Neural crest cell (in vitro differentiated cells): ENCODE results near the gene ADARB1. TPM values are rescaled to one million over a fixed set of nuclear protein-coding genes. Genes with fewer than 3 reads are reported as not detected.

Source experiments
- DNase-seq: peaks from one replicate; pipeline ENCODE4 v3.0.0; 2021; ENCODE audit warnings: low read depth, mixed read lengths, low spot score
- H3K27ac Mint-ChIP-seq: one replicate; pipeline ENCODE4 v1.8.0; 2021; ENCODE audit warnings: mild to moderate bottlenecking, mixed read lengths; ENCODE audit not compliant: unreplicated experiment
- H3K27me3 Mint-ChIP-seq: 2 replicates; pipeline ENCODE4 v1.8.0; 2021; ENCODE audit warnings: low read depth, mild to moderate bottlenecking, mixed read lengths
- H3K36me3 Mint-ChIP-seq: 2 replicates; pipeline ENCODE4 v1.8.0; 2021; ENCODE audit warnings: low read depth, mild to moderate bottlenecking, mixed read lengths
- H3K4me1 Mint-ChIP-seq: 2 replicates; pipeline ENCODE4 v1.8.0; 2021; ENCODE audit warnings: mixed read lengths
- H3K4me3 Mint-ChIP-seq: one replicate; pipeline ENCODE4 v1.8.0; 2021; ENCODE audit warnings: mild to moderate bottlenecking, mixed read lengths
- H3K9me3 Mint-ChIP-seq: 2 replicates; pipeline ENCODE4 v1.8.0; 2021; ENCODE audit warnings: mixed read lengths
- CTCF ChIP-seq: fragments of 200-600 bp; sonication (generic); conservative IDR thresholded peaks from 2 replicates; pipeline ENCODE4 v1.5.0; 2021; ENCODE audit warnings: antibody characterized with exemption, mild to moderate bottlenecking
- total RNA-seq: library from RNA; stranded (reverse); gene quantifications from 2 replicates; pipeline ENCODE4 v1.2.1, GENCODE V29; 2021

The ADARB1 gene
- total RNA-seq, 1 donor from 2014 or later = 21.0 TPM

GRCh38 chr21:45223236-45224185, 149.1 kb downstream of the ADARB1 start:
- DNase-seq = no peak

GRCh38 chr21:45224189-45224938, 150.0 kb downstream of the ADARB1 start:
- H3K9me3 Mint-ChIP-seq = no peaks in the 10 kb centered on the region
- no peak overlapping the region for H3K27ac Mint-ChIP-seq
- H3K36me3 Mint-ChIP-seq = peaks cover 5% of the 10 kb centered on the region
- TF ChIP-seq CTCF = no peak
- DNase-seq = no peak
- H3K4me3 Mint-ChIP-seq = no peak overlapping the region
- H3K27me3 Mint-ChIP-seq = no peaks in the 10 kb centered on the region
- no peaks in the 10 kb centered on the region for H3K4me1 Mint-ChIP-seq

More at GRCh38 chr21:45223236-45224185, 149.1 kb downstream of the ADARB1 start:
- peaks cover 5% of the 10 kb centered on the region for H3K36me3 Mint-ChIP-seq
- H3K4me1 Mint-ChIP-seq = no peaks in the 10 kb centered on the region
- H3K27ac Mint-ChIP-seq = no peak overlapping the region
- no peak for TF ChIP-seq CTCF
- no peaks in the 10 kb centered on the region for H3K9me3 Mint-ChIP-seq
- no peak overlapping the region for H3K4me3 Mint-ChIP-seq
- no peaks in the 10 kb centered on the region for H3K27me3 Mint-ChIP-seq

GRCh38 chr21:45225041-45225740, 150.8 kb downstream of the ADARB1 start:
- TF ChIP-seq CTCF = no peak
- Mint-ChIP-seq H3K4me3 (no peak overlapping the region), H3K27ac (no peak overlapping the region), H3K36me3 (peaks cover 5% of the 10 kb centered on the region), H3K4me1 (no peaks in the 10 kb centered on the region), H3K27me3 (no peaks in the 10 kb centered on the region), H3K9me3 (no peaks in the 10 kb centered on the region)
- no peak for DNase-seq

DNA sequence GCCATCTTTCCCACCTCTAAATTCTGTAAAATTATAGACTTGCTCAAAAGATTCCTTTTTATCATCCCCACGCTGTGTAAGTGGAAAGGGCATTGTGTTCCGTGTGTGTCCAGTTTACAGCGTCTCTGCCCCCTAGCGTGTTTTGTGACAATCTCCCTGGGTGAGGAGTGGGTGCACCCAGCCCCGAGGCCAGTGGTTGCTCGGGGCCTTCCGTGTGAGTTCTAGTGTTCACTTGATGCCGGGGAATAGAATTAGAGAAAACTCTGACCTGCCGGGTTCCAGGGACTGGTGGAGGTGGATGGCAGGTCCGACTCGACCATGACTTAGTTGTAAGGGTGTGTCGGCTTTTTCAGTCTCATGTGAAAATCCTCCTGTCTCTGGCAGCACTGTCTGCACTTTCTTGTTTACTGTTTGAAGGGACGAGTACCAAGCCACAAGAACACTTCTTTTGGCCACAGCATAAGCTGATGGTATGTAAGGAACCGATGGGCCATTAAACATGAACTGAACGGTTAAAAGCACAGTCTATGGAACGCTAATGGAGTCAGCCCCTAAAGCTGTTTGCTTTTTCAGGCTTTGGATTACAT, 151.5 kb downstream of the ADARB1 start:
- Mint-ChIP-seq H3K36me3 (peaks cover 5% of the 10 kb centered on the region), H3K4me1 (no peaks in the 10 kb centered on the region), H3K27me3 (no peaks in the 10 kb centered on the region), H3K9me3 (no peaks in the 10 kb centered on the region), H3K4me3 (no peak overlapping the region), H3K27ac (no peak overlapping the region)
- TF ChIP-seq CTCF = no peak
- DNase-seq = no peak
